Hepatocyte (in vitro differentiated cells): ENCODE results near the gene VIPR1. TPM values are rescaled to one million over a fixed set of nuclear protein-coding genes. Genes with fewer than 3 reads are reported as not detected.

Source experiments
- DNase-seq: peaks from one replicate; pipeline ENCODE4 v3.0.0-alpha.2; 2016; ENCODE audit warnings: low spot score
- H2AFZ ChIP-seq: fragments of 200-600 bp; sonication (generic); 2 replicates; pipeline ENCODE4 v1.6.0; 2016; ENCODE audit warnings: antibody characterized with exemption, mild to moderate bottlenecking
- H3K27ac ChIP-seq: fragments of 200-600 bp; sonication (generic); 2 replicates; pipeline ENCODE4 v1.5.1; 2016; ENCODE audit warnings: mild to moderate bottlenecking
- H3K27me3 ChIP-seq: fragments of 200-600 bp; sonication (generic); 2 replicates; pipeline ENCODE4 v1.6.1; 2016
- H3K36me3 ChIP-seq: fragments of 200-600 bp; sonication (generic); replicated peaks from 2 replicates; pipeline ENCODE4 v1.5.1; 2016; ENCODE audit warnings: low read depth; ENCODE audit not compliant: insufficient read depth
- H3K4me1 ChIP-seq: fragments of 200-600 bp; sonication (generic); 2 replicates; pipeline ENCODE4 v1.5.1; 2016; ENCODE audit warnings: mild to moderate bottlenecking, moderate library complexity; ENCODE audit not compliant: insufficient read depth
- H3K4me2 ChIP-seq: fragments of 200-600 bp; sonication (generic); 2 replicates; pipeline ENCODE4 v1.6.0; 2016
- H3K4me3 ChIP-seq: fragments of 200-600 bp; sonication (generic); 2 replicates; pipeline ENCODE4 v1.5.1; 2016; ENCODE audit warnings: mild to moderate bottlenecking
- H3K79me2 ChIP-seq: fragments of 200-600 bp; sonication (generic); 2 replicates; pipeline ENCODE4 v1.6.0; 2017; ENCODE audit warnings: mild to moderate bottlenecking
- H3K9me2 ChIP-seq: fragments of 200-600 bp; sonication (generic); replicated peaks from 2 replicates; pipeline ENCODE4 v1.6.0; 2017; ENCODE audit warnings: mild to moderate bottlenecking; ENCODE audit not compliant: insufficient read depth
- H3K9me3 ChIP-seq: fragments of 200-600 bp; sonication (generic); 2 replicates; pipeline ENCODE4 v1.5.1; 2016; ENCODE audit warnings: low read depth, mild to moderate bottlenecking
- H4K20me1 ChIP-seq: fragments of 200-600 bp; sonication (generic); 2 replicates; pipeline ENCODE4 v1.6.0; 2016; ENCODE audit warnings: mild to moderate bottlenecking; ENCODE audit not compliant: insufficient read depth, poor library complexity, severe bottlenecking
- CTCF ChIP-seq: fragments of 200-600 bp; sonication (generic); IDR thresholded peaks from 2 replicates; pipeline ENCODE4 v1.5.1; 2016; ENCODE audit warnings: antibody characterized with exemption, mild to moderate bottlenecking; ENCODE audit not compliant: poor library complexity
- EZH2 ChIP-seq: fragments of 200-600 bp; sonication (generic); IDR thresholded peaks from 2 replicates; pipeline ENCODE4 v1.6.1; 2016; ENCODE audit warnings: antibody characterized with exemption, mild to moderate bottlenecking, borderline replicate concordance
- EZH2phosphoT487 ChIP-seq: fragments of 200-600 bp; sonication (generic); IDR thresholded peaks from one replicate; pipeline ENCODE4 v1.6.1; 2018; ENCODE audit warnings: antibody characterized with exemption, mild to moderate bottlenecking, low read depth, moderate library complexity; ENCODE audit not compliant: unreplicated experiment, severe bottlenecking
- WGBS: methylation state at CpG from one replicate; pipeline ENCODE4 v1.1.6; 2016; ENCODE audit warnings: low lambda C conversion rate; ENCODE audit errors: missing lambda C conversion rate; 5-methylcytosine and 5-hydroxymethylcytosine counted together
- polyA plus RNA-seq: library from polyadenylated mRNA; unstranded; fragments of >200 nt; fragmentation: Nextera tagmentation; extraction: Ambion mirVana; gene quantifications from 2 replicates; pipeline ENCODE4 v1.2.1, GENCODE V29; 2016
- total RNA-seq: library from RNA; depleted of rRNA; stranded (reverse); fragments of >200 nt; gene quantifications from 2 replicates; pipeline ENCODE4 v1.2.3, GENCODE V29; 2014

The VIPR1 gene
- total and polyA plus RNA-seq, 2 experiments from 2014 or later = 17.5 to 19.2 TPM

GRCh38 chr3:42473083-42473932 is 29.1 kb upstream of the VIPR1 start:
- WGBS = 53% methylated on average over 10 of the region's 10 CpGs
- no peaks in the 10 kb centered on the region for H3K27me3 ChIP-seq
- H2AFZ ChIP-seq = no peak overlapping the region

GRCh38 chr3:42476225-42477125 is 26.0 kb upstream of the VIPR1 start:
- DNase-seq = peak; percentile 21
- Histone ChIP-seq H3K9me3 (no peaks in the 10 kb centered on the region), H3K79me2 (no peaks in the 10 kb centered on the region), H3K9me2 (no peaks in the 10 kb centered on the region), H3K27me3 (no peaks in the 10 kb centered on the region), H4K20me1 (no peaks in the 10 kb centered on the region), H3K36me3 (no peaks in the 10 kb centered on the region), H2AFZ (no peak overlapping the region), H3K4me3 (no peak overlapping the region), H3K27ac (no peak overlapping the region), H3K4me1 (peaks cover 6% of the 10 kb centered on the region), H3K4me2 (no peak overlapping the region)
- TF ChIP-seq EZH2 (no peak), CTCF (no peak), EZH2phosphoT487 (no peak)
- WGBS = 69% methylated on average over 8 of the region's 8 CpGs

More at GRCh38 chr3:42473083-42473932, 29.1 kb upstream of the VIPR1 start:
- no peaks in the 10 kb centered on the region for H4K20me1 ChIP-seq
- H3K9me3 ChIP-seq = no peaks in the 10 kb centered on the region
- H3K4me2 ChIP-seq = no peak overlapping the region
- peaks cover 6% of the 10 kb centered on the region for H3K4me1 ChIP-seq
- no peaks in the 10 kb centered on the region for H3K9me2 ChIP-seq
- H3K27ac ChIP-seq = no peak overlapping the region
- H3K4me3 ChIP-seq = no peak overlapping the region
- DNase-seq = peak; percentile 20
- TF ChIP-seq EZH2 (no peak), EZH2phosphoT487 (no peak)
- H3K79me2 ChIP-seq = no peaks in the 10 kb centered on the region
- no peaks in the 10 kb centered on the region for H3K36me3 ChIP-seq

GRCh38 chr3:42477696-42478095 is 24.7 kb upstream of the VIPR1 start:
- peaks cover 6% of the 10 kb centered on the region for H3K4me1 ChIP-seq
- H3K4me3 ChIP-seq = no peak overlapping the region
- no peaks in the 10 kb centered on the region for H3K79me2 ChIP-seq
- no peak for TF ChIP-seq EZH2phosphoT487
- TF ChIP-seq CTCF = no peak
- TF ChIP-seq EZH2 = no peak
- 75% methylated on average over 2 of the region's 2 CpGs for WGBS
- no peaks in the 10 kb centered on the region for H4K20me1 ChIP-seq
- DNase-seq = no peak
- H3K36me3 ChIP-seq = no peaks in the 10 kb centered on the region
- H3K9me3 ChIP-seq = no peaks in the 10 kb centered on the region
- H3K9me2 ChIP-seq = no peaks in the 10 kb centered on the region
- H3K27me3 ChIP-seq = no peaks in the 10 kb centered on the region
- no peak overlapping the region for H2AFZ ChIP-seq
- no peak overlapping the region for H3K27ac ChIP-seq
- no peak overlapping the region for H3K4me2 ChIP-seq

DNA sequence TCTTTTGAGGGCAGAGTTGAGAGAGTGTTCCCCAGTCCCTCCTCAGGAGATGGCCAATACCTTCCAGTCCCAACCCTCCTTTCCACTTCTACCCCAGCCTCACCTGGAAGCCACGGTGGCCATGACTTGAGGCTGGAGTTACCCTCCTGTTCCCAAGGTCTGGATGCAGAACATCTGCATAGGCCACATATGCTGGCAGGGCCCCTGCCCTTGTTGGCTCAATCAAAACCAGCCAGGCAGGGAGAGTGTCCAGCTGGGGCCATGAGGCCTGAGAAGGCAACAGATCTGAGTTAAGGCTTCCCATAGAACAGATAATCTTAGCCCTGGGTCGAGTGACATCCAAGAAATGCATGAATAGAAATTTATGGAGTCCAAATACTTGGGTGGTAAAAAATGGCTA is 23.6 kb upstream of the VIPR1 start:
- no peak overlapping the region for H2AFZ ChIP-seq
- no peak overlapping the region for H3K4me3 ChIP-seq
- H3K79me2 ChIP-seq = no peaks in the 10 kb centered on the region
- DNase-seq = no peak
- no peaks in the 10 kb centered on the region for H3K9me3 ChIP-seq
- H4K20me1 ChIP-seq = no peaks in the 10 kb centered on the region
- no peaks in the 10 kb centered on the region for H3K9me2 ChIP-seq
- no peak overlapping the region for H3K4me2 ChIP-seq
- H3K4me1 ChIP-seq = peaks cover 6% of the 10 kb centered on the region
- H3K27ac ChIP-seq = no peak overlapping the region
- WGBS = 48% methylated on average over 2 of the region's 2 CpGs
- TF ChIP-seq EZH2 = no peak
- TF ChIP-seq EZH2phosphoT487 = no peak
- TF ChIP-seq CTCF = no peak
- H3K36me3 ChIP-seq = no peaks in the 10 kb centered on the region
- peaks cover under 1% of the 10 kb centered on the region for H3K27me3 ChIP-seq
